ENCODE measurements around the gene PDE8B.

The PDE8B gene

GRCh38 chr5:77398458-77398857 is 188.0 kb downstream of the PDE8B start:
- peak; percentile 24 for DNase-seq (ENCODE audit: low read depth, low spot score)

GRCh38 chr5:77398896-77399295 is 188.4 kb downstream of the PDE8B start:
- DNase-seq (ENCODE audit: low read depth, low spot score) = peak; percentile 70

GRCh38 chr5:77400645-77401044 is 190.2 kb downstream of the PDE8B start:
- no peak for DNase-seq (ENCODE audit: low read depth, low spot score)

DNA sequence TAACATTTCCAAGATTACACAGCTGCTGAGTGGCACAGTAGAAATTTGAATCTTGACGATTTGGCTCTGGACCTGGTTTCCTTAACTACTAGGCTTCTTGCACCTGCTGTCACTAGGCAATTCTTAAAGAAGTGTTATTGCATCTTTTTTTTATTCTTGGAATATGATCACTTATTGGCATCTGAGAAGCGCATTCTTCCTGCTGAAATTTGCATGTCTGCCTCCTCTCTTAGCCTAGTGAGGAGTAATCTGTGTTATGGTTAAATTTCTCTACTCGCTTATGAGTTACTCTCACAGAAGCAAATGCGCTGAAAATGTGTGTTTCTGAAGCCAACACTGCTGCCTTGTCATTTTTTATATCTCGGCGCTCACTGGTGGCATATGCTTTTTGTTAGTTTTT is 192.3 kb downstream of the PDE8B start:
- no peak for DNase-seq (ENCODE audit: low read depth, low spot score)

- no peak for DNase-seq (ENCODE audit: low read depth, low spot score)
Observed at GRCh38 chr5:77407152-77407551, 196.7 kb downstream of the PDE8B start.

GRCh38 chr5:77409870-77410621 is 199.6 kb downstream of the PDE8B start:
- DNase-seq (ENCODE audit: low read depth, low spot score) = no peak

GRCh38 chr5:77413049-77413448 is 202.6 kb downstream of the PDE8B start:
- DNase-seq (ENCODE audit: low read depth, low spot score) = no peak

- DNase-seq (ENCODE audit: low read depth, low spot score) = no peak
Observed at GRCh38 chr5:77418162-77418561, 207.7 kb downstream of the PDE8B start.

DNA sequence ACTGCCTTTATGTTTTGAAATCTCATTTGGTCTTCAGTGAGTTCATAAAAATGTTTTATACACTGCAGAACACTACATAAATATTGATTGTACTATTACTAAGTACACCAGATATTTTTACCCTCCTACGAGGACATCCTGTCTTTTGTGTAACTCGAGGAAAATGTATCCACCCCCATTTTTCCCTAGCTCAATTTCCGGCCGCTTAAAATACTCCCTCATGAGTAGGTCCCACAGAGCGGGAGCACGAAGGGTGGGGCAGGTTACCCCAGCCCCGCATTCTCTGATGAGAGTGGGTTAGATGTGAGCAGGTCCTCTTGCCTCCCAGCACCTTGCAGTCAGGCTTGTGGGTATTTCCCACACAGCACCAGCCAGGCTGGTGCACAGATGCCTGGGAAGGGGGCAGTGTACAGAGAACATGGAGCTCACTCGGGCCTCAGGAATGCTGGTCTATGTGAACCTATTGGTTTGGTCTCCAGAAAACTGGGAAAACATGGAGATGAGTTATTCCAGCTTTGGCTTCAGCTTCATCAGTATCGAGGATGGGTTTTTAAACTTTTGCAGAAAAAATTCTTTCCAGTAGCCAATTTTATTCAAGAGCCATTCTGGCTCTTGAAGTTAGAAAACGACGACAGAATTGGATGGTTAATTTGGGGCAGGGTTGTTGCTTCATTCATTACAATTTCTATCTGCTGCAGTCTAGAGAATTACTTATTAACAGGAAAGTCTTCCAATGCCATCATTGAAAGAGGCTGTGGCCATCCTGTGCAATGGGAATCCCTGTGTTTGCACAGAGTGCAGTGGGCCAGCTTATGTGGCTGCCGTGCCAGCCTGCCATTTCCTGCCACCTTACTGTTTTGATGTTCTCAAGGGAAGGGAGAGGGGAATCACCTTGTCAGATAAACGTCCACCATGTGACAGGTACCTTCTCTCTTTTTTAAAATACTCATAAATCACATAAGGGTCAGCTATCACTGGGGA is 208.4 kb downstream of the PDE8B start:
- DNase-seq (ENCODE audit: low read depth, low spot score) = no peak

DNA sequence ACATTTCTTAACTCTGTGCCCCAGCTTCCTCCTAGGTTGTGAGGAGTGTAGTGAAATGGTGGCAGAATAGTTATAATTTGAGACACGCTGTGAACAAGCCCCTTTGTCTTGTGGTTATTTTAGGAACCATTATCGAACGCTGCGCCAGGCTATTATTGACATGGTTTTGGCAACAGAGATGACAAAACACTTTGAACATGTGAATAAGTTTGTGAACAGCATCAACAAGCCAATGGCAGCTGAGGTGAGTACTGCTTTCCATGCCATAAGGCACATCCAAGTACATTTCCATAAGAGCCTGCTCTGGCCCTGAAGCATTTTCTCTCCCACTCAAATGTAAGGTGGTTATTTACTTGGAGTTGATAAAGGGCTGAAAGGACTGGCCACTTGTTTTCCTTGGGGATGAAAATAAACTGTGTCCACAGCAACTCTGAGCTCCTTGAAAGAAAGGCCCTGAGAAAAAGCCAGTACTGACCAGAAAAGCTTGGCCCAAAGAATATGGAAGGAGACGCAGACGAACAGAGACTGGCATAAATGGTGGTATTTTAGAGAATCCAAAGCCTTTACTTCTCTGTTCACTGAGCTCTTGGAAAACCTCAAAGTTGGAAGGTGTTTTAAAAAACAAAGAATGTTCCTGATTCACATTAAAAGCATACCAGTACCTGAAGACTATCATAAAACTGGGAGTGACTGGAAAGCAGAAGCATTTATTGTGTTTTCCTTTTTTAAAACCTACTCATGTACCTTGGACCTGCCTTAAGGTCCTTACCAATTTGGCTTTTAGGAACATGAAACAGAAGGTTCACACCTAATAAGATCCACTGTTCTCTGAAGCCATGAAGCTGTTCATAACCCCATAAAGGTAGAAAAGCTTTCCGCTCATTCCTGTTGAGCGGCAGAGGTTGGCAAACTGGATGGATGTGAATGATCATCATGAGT is 209.4 kb downstream of the PDE8B start:
- DNase-seq (ENCODE audit: low read depth, low spot score) = no peak

GRCh38 chr5:77420940-77421339 is 210.5 kb downstream of the PDE8B start:
- no peak for DNase-seq (ENCODE audit: low read depth, low spot score)

DNA sequence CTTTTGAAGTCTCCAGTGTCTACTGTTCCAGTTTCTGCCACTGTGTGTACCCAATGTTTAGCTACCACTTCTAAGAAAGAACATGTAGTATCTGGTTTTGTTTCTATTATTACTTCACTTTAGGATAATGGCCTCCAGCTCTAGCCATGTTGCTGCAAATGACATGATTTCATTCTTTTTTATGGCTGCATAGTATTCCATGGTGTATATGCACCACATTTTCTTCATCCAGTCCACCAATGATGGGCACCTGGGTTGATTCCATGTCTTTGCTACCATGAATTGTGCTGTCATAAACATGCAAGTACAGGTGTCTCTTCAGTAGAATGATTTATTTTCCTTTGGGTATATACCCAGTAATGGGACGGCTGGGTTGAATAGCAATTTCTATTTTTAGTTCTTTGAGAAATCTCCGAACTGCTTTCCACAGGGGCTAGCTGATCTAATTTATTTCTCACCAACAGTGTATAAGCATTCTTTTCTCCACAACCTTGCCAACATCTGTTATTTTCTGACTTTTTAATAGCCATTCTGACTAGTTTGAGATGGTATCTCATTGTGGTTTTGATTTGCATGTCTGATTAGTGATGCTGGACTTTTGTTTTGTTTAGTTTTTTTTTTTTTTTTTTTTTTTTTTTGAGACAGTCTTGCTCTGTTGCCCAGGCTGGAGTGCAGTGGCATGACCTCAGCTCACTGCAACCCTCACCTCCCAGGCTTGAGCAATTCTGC is 212.7 kb downstream of the PDE8B start:
- no peak for DNase-seq (ENCODE audit: low read depth, low spot score)

- DNase-seq (ENCODE audit: low read depth, low spot score) = no peak
Observed at GRCh38 chr5:77424921-77425320, 214.4 kb downstream of the PDE8B start.

- DNase-seq (ENCODE audit: low read depth, low spot score) = no peak
Observed at GRCh38 chr5:77425420-77425819, 214.9 kb downstream of the PDE8B start.

- DNase-seq (ENCODE audit: low read depth, low spot score) = no peak
Observed at GRCh38 chr5:77425998-77426659, 215.6 kb downstream of the PDE8B start.

DNA sequence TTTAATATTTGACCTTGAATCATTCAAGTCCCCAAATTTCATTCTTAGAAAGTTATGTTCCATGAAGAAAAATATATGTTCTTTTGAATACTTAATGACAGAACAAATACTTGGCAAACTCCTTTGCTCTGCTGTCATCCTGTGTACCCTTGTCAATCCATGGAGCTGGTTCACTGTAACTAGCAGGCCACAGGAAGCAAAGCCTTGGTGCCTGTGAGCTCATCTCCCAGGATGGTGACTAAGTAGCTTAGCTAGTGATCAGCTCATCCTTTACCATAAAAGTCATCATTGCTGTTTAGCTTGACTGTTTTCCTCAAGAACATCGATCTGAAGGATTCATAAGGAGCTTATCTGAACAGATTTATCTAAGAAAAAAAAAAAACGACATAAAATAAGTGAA is 216.2 kb downstream of the PDE8B start:
- DNase-seq (ENCODE audit: low read depth, low spot score) = no peak

GRCh38 chr5:77427998-77428397 is 217.5 kb downstream of the PDE8B start:
- no peak for DNase-seq (ENCODE audit: low read depth, low spot score)

DNA sequence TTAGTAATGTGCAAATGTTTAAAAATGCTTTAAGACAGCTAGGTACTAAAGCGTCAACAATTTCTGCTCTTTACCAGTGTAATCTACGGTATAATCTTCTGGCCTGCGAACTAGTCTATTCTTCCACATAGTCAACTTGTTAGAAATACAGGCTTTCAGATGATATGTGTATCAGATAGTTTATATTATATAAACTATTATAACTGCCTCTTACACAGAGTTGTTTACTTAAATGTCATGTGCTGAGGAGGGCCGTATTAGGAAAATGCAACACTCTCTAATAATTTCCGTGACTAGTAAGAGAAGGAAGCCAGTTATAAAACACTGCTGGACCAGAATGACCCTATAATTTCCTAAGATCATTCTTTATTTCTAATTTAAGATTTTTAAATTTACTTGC is 218.0 kb downstream of the PDE8B start:
- no peak for DNase-seq (ENCODE audit: low read depth, low spot score)

DNA sequence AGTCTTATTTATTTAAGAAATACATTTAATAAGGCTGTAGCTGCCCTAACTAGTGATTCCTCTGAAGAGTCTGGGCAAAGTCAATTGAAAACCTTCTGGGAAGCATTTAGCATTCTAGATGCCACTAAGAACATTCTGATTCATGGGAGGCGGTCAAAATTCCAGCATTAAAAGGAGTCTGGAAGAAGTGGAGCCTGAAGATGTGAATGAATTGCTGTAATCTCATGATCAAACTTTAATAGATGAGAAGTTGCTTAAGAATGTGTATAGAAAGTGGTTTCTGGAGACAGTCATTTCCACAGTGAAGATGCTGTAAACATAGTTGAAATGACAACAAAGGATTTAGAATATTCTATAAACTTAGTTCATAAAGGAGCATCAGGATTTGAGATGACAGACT is 220.2 kb downstream of the PDE8B start:
- no peak for DNase-seq (ENCODE audit: low read depth, low spot score)

GRCh38 chr5:77431286-77431685 is 220.8 kb downstream of the PDE8B start:
- DNase-seq (ENCODE audit: low read depth, low spot score) = no peak

Measured in ELF-1 (cell line).